Stimulated activated CD4-positive, alpha-beta T cell treated with anti-CD3 and anti-CD28 coated beads, Interleukin-1b, Interleukin-23, amount 100 ng/mL, for 48 hours (primary cell): ENCODE results near the gene ZIC2.

Source experiments
- DNase-seq: peaks from one replicate; pipeline ENCODE4 v3.0.0-alpha.2; 2020

The ZIC2 gene

DNA sequence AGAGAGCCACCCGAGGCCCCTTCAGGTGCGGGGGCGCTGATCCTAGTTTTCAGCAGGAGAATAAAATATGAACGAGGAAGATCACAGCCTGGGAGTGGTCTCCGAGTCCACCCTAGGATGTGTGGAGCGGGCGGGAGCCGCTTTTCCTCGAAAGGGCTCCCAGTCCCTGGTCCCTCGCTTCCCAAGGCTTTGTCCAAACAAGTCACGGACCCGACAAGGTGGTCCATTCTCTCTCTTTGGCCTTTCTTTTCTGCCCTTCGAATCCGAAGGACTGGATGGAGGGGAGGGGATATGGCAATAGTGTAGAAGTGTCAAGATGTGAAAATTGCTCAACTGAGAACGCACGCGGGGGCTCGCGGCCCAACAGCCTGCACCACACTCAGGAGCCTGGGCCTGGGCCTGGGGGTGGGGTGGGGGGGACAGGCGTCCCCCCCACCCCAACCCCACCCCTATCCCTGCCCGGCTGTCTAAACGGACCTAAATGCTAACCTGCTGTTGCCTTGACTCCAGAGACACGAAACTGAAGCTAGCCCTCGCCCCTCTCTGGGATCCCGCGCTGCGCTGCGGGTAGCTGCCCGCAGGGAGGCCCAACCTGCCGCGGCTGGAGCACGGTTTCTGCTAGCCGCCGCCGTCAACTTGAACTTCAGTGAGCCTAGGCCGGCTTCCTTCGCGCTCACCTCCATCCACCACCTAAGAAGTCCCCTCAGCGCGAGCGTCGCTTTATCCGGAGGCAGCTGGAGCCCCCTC lies 7.1 kb downstream of the ZIC2 start:
- no peak for DNase-seq

DNA sequence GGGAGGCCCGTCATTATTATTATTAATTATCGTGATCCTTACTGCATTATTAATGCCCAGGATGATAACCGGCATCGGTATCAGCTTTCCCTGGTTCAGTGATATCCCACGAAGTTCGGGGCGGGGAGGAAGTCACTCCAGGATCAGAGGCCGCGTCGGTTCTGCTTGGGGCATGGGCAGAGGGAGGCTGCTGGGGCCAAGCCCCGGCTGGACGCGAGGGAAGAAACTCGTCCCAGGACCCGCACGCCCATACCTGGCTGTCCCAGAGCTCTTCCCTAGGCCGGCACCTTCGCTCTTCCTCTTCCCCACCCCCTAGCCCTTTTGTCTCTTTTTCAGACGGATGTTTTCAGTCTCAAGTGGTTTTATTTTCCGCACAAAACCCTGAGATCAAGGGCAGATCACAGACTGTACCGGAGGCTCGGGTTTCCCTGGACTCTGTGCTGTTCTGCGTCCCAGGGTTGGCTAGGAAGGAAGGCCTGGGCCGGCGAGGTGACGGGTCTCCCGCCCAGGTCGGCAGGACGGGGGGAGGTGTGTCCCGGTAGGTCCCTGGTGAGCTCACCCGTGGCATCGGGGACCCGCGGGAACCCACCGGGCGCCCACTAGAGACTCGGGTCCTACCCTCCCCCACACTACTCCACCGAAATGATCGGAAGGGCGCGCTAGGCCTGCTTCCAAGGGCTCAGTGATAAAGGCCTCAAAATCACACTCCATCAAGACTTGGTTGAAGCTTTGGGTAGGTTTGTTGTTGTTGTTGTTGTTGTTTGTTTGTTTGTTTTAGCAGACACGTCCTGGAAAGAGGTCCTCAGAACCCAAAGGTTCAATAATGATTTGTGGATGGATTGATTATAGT lies 7.9 kb downstream of the ZIC2 start:
- no peak for DNase-seq

- DNase-seq: no peak
These were observed 8.8 kb downstream of the ZIC2 start for GRCh38 chr13:99990126-99990977.

- no peak for DNase-seq
These were observed 9.6 kb downstream of the ZIC2 start for GRCh38 chr13:99991013-99991827.

DNA sequence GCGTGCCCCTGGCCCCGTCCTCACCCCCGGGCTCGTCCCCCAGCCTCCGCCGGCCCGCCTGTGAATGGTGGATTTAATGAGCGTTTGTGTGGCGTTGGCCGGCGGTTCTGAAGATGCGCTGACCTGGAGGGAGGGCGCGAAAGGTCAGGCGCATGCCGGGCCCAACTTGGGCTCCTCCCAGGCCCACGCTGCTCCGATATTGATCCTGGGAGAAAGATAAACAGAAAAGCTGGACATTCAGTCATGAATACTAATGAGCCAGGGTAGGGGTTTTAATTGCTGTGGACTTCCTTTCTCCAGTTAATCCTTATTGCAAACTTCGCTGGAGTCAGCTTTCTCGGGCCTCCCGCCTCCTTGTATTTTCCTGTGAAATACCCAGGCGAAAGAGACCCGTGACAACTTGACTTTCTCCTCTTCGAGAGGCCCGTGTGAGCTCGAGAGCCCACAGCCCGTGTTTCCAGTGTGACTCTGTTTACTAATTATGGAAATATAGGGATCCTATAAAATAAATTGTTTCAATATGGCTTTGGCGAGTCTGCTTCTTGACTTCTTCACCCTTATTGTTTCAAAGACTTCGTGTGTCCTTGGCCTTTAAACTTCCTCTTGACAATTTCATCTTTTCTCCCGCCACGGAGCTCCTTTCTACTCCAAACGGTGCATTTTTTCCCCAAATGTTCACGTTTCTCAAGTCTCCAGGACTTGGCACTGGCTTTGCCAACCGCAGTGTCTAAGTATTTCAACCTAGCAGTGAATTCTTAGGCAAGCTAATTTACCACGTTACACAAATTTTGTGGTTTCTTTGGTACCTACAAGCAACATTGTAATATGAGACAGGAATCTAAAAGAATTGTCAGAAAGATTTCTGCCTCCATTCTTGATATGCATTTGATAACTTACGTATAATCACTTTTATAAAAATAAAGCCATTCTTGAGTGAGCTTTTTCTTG lies 10.5 kb downstream of the ZIC2 start:
- DNase-seq: no peak

DNA sequence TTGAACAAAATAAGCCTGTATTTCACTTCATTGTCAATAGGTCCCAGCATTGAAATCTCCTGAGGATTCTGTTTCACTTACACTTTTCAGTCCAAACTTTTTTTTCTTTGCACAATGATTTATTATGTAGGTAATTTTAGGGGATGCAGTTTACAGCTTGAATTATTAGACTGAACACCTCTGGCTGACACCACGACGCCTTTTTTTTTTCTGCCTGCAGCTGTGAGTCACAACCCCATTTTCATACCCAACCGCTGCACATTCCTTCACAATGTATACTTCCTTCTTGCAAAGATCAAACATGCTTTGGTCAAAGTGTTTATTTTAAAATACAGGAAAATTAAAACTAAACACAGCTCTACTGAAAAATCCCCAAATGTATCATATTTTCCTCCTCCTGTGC lies 11.4 kb downstream of the ZIC2 start:
- DNase-seq: no peak

GRCh38 chr13:99993660-99994637 lies 12.4 kb downstream of the ZIC2 start:
- no peak for DNase-seq

GRCh38 chr13:99994638-99995020 lies 13.0 kb downstream of the ZIC2 start:
- DNase-seq: no peak

GRCh38 chr13:99995104-99995588 lies 13.6 kb downstream of the ZIC2 start:
- no peak for DNase-seq

DNA sequence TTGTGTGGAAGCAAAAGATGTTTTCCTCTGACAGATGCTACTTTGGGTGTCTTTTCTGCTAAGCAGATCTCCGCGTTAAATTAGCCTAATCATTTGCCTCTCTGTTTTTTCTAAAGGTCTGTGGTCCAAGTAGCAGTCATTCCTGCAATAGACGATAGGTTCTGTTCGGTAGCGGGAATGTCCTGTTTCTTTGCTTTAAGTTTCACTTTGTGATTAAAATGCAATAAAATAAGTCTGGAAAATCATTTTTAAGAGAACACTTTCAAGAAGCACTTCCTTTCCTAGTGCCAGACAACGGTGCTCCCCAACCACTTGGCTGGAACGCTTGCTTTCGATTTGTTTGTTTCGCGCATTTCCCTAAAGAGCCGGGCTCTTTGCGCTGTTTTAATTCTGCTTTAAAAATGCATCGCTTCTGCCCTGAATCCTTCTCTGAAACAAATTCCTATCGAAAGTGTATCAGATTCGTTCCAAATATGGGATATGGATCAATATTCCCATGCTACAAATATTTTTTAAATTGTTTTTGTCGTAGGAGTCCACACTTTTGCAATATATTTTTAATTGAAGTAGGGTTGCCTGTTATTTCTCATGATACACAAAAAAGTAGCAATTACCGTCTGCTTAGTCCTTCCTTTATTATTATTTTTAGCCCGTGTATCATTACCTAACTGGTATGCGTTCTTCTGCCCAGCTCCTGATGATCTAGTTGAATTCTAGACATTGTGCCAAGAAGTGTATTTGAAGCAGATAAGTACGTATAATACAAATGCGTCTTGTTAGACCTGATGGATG lies 14.2 kb downstream of the ZIC2 start:
- DNase-seq: no peak

GRCh38 chr13:99996381-99996973 lies 14.9 kb downstream of the ZIC2 start:
- DNase-seq: no peak

DNA sequence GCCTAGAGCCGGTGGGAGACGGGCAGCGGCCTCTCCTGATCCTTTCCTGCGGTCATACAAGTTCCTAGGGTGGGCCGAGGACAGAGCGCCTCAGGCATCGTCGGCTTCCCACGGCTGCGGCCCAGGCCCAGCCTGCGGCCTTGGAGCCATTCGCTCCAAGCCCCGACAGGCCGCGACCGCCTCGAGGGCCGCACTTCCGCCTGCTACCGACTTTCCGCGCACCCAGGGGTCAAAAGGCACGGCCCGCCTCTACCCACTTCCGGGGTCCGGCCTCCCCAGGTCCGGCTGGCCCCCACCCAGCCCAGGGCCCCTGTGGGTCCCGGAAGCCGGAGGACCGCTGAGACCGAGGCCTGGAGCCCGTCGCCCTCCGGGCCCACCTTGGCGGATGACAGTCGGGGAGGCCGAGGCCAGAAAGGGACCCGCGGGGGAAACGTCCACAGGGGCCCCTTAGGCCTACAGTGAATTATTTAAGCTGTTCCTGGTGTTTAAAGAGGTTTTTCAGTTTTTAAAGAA lies 16.2 kb downstream of the ZIC2 start:
- no peak for DNase-seq

DNA sequence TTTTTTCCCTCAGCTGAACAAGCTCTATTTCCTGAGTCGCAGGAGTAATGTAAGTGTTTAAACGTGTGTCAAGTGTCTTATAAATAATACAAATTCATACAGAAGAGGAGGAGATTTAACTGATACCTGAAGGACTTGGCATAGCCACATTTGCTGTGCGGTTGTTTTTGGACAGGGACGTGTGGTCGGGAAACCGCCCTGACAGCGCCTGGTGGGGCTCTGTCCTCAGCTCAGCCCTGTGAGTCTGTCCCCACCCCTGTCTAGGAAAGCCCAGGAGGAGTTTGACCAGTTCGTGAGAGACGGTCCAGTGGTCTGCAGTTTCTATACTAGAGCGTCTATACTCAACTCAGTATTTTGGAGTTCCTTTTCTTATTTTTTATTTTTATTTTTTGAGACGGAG lies 16.7 kb downstream of the ZIC2 start:
- DNase-seq: no peak

GRCh38 chr13:100014621-100015020 lies 33.0 kb downstream of the ZIC2 start:
- no peak for DNase-seq

DNA sequence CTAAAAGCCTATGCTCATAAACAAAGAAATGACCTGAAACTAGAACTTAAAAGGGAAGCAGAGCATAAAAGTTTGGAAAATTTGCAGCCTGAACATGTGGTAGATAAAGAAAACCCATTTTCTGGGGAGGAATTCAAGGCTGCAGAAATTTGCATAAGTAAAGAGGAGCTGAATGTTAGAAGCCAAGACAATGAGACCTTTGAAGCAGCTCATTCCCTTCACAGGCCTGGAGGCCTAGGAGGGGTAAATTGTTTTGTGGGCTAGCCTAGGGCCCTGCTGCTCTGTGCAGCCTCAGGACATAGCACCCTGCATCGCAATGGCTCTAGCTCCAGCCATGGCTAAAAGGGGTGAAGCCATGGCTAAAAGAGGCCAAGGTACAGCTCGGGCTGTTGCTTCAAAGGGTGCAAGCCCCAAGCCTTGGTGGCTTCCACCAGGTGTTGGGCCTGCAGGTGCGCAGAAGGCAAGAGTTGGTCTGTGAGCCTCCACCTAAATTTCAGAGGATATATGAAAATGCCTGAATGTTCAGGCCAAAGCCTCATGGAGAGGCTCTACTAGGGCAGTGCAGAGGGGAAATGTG lies 38.3 kb downstream of the ZIC2 start:
- no peak for DNase-seq

DNA sequence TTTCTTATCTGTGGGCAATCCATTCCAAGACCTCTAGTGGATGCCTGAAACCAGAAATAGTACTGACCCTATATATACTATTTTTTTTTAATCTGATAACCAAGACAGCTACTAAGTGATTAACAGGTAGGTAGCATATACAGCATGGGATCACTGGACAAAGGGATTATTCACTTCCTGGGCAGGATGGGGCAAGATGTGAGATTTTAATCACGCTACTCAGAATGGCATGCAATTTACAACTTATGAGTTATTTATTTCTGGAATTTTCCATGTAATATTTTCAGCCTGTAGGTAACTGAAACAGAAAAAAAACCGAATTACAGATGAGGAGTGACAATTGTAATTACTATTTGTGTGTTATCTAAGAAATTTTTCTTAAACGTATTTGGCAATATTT lies 41.2 kb downstream of the ZIC2 start:
- DNase-seq: no peak

GRCh38 chr13:100024023-100024422 lies 42.4 kb downstream of the ZIC2 start:
- DNase-seq: no peak

GRCh38 chr13:100029933-100030332 lies 48.3 kb downstream of the ZIC2 start:
- DNase-seq: no peak
